GM18867 (cell line): Measurements from ENCODE around the gene PEMT.
A peak's percentile ranks its signal among the peaks of the same experiment; 100 is the strongest.

Experiments used
- ATAC-seq: cut with Tn5 transposase; IDR thresholded peaks from one replicate; pipeline ENCODE4 v1.9.1; 2021; ENCODE audit warnings: mild to moderate bottlenecking, moderate library complexity; ENCODE audit not compliant: unreplicated experiment

The PEMT gene

GRCh38 chr17:17605729-17606088 lies 14.2 kb upstream of the PEMT start:
- no peak for ATAC-seq

GRCh38 chr17:17605083-17605728 lies 13.7 kb upstream of the PEMT start:
- no peak for ATAC-seq

- no peak for ATAC-seq
These were observed 12.4 kb upstream of the PEMT start for GRCh38 chr17:17603895-17604225.

GRCh38 chr17:17603178-17603894 lies 11.8 kb upstream of the PEMT start:
- ATAC-seq, result no peak

GRCh38 chr17:17599965-17600364 lies 8.5 kb upstream of the PEMT start:
- ATAC-seq, result no peak

GRCh38 chr17:17598003-17598402 lies 6.5 kb upstream of the PEMT start:
- ATAC-seq, result no peak

GRCh38 chr17:17595755-17596154 lies 4.2 kb upstream of the PEMT start:
- ATAC-seq, result no peak

- ATAC-seq, result no peak
These were observed 1.7 kb upstream of the PEMT start for GRCh38 chr17:17593222-17593620.

GRCh38 chr17:17590883-17591354 lies 589 bp downstream of the PEMT start:
- peak; percentile 0 for ATAC-seq

GRCh38 chr17:17590141-17590751 lies 1.3 kb downstream of the PEMT start:
- ATAC-seq, result no peak

- ATAC-seq, result no peak
These were observed 3.7 kb downstream of the PEMT start for GRCh38 chr17:17587614-17588337.

- no peak for ATAC-seq
These were observed 9.1 kb downstream of the PEMT start for GRCh38 chr17:17582372-17582771.

- no peak for ATAC-seq
These were observed 10.0 kb downstream of the PEMT start for GRCh38 chr17:17581509-17581908.

- no peak for ATAC-seq
These were observed 10.6 kb downstream of the PEMT start for GRCh38 chr17:17580662-17581470.

- ATAC-seq, result no peak
These were observed 11.8 kb downstream of the PEMT start for GRCh38 chr17:17579691-17580090.

- no peak for ATAC-seq
These were observed 14.1 kb downstream of the PEMT start for GRCh38 chr17:17577373-17577772.

GRCh38 chr17:17576772-17577234 lies 14.7 kb downstream of the PEMT start:
- no peak for ATAC-seq

GRCh38 chr17:17575360-17576251 lies 15.9 kb downstream of the PEMT start:
- no peak for ATAC-seq

- ATAC-seq, result no peak
These were observed 17.6 kb downstream of the PEMT start for GRCh38 chr17:17573912-17574311.
